NCI-H2107 treated with DMSO at 0.1 percent for 48 hours (cell line): Measurements from ENCODE around the gene NLRP12.
"Not testable (repeated sequence)": the region's sequence is repeated elsewhere in the genome, so short reads cannot be mapped to it uniquely, and the experiment has no call there.

Source experiments
- DNase-seq: peaks from one replicate; lab custom pipeline; 2025; ENCODE audit not compliant: unreplicated experiment; lab: John Stamatoyannopoulos, UW

The NLRP12 gene

GRCh38 chr19:53824134-53824611 lies at the start of gene NLRP12:
NLRP12 (minus strand) TSS chr19:53824314; CDS start chr19:53824174, 140 bp downstream.
- no peak for DNase-seq

- DNase-seq: no peak
Measured at GRCh38 chr19:53872762-53873161, 48.6 kb upstream of the NLRP12 start.

GRCh38 chr19:53871454-53871853 lies 47.3 kb upstream of the NLRP12 start:
- no peak for DNase-seq

GRCh38 chr19:53870485-53870844 lies 46.4 kb upstream of the NLRP12 start:
- no peak for DNase-seq

- not testable (repeated sequence) for DNase-seq
Measured at GRCh38 chr19:53869805-53870484, 45.8 kb upstream of the NLRP12 start.

- DNase-seq: no peak
Measured at GRCh38 chr19:53868892-53869804, 45.0 kb upstream of the NLRP12 start.

GRCh38 chr19:53868091-53868891 lies 44.2 kb upstream of the NLRP12 start:
- DNase-seq: no peak

GRCh38 chr19:53867225-53868090 lies 43.3 kb upstream of the NLRP12 start, which contains the start of gene MYADM:
MYADM (plus strand) TSS chr19:53867883; CDS start chr19:53873530, 5,647 bp downstream.
- DNase-seq: no peak

GRCh38 chr19:53866865-53867224 lies 42.7 kb upstream of the NLRP12 start:
- no peak for DNase-seq

- DNase-seq: no peak
Measured at GRCh38 chr19:53865918-53866864, 42.1 kb upstream of the NLRP12 start.

- no peak for DNase-seq
Measured at GRCh38 chr19:53865523-53865917, 41.4 kb upstream of the NLRP12 start.

GRCh38 chr19:53864308-53864836 lies 40.3 kb upstream of the NLRP12 start:
- DNase-seq: no peak

GRCh38 chr19:53853707-53854106 lies 29.6 kb upstream of the NLRP12 start:
- DNase-seq: no peak

GRCh38 chr19:53849237-53849676 lies 25.1 kb upstream of the NLRP12 start:
- no peak for DNase-seq

GRCh38 chr19:53847555-53847954 lies 23.4 kb upstream of the NLRP12 start:
- DNase-seq: no peak

GRCh38 chr19:53844849-53845246 lies 20.7 kb upstream of the NLRP12 start:
- DNase-seq: no peak

GRCh38 chr19:53840914-53841313 lies 16.8 kb upstream of the NLRP12 start:
- not testable (repeated sequence) for DNase-seq

- DNase-seq: not testable (repeated sequence)
Measured at GRCh38 chr19:53840241-53840640, 16.1 kb upstream of the NLRP12 start.

GRCh38 chr19:53838446-53838845 lies 14.3 kb upstream of the NLRP12 start:
- not testable (repeated sequence) for DNase-seq
